ENCODE results near the gene BTBD9.
A peak's percentile ranks its signal among the peaks of the same experiment; 100 is the strongest.

The BTBD9 gene

GRCh38 chr6:38445925-38446324 lies 193.8 kb downstream of the BTBD9 start:
- TF ChIP-seq CTCF (conservative IDR thresholded peaks at IDR 0.05; ENCODE audit: low read depth, low read length): no peak
- no peak for DNase-seq (ENCODE audit: low read depth)
- no peak overlapping the region for H3K4me3 ChIP-seq (ENCODE audit: low read length)

- DNase-seq (ENCODE audit: low read depth): no peak
- TF ChIP-seq CTCF (conservative IDR thresholded peaks at IDR 0.05; ENCODE audit: low read depth, low read length): no peak
- H3K4me3 ChIP-seq (ENCODE audit: low read length): no peak overlapping the region
These were observed 194.4 kb downstream of the BTBD9 start for GRCh38 chr6:38445336-38445735.

- TF ChIP-seq CTCF (conservative IDR thresholded peaks at IDR 0.05; ENCODE audit: low read depth, low read length): no peak
- peak; percentile 65 for DNase-seq (ENCODE audit: low read depth)
- H3K4me3 ChIP-seq (ENCODE audit: low read length): no peak overlapping the region
These were observed 196.2 kb downstream of the BTBD9 start for GRCh38 chr6:38443352-38444144.

GRCh38 chr6:38438097-38438496 lies 201.6 kb downstream of the BTBD9 start:
- no peak for DNase-seq (ENCODE audit: low read depth)
- TF ChIP-seq CTCF (conservative IDR thresholded peaks at IDR 0.05; ENCODE audit: low read depth, low read length): no peak
- H3K4me3 ChIP-seq (ENCODE audit: low read length): no peak overlapping the region

- TF ChIP-seq CTCF (conservative IDR thresholded peaks at IDR 0.05; ENCODE audit: low read depth, low read length): no peak
- DNase-seq (ENCODE audit: low read depth): peak; percentile 12
- H3K4me3 ChIP-seq (ENCODE audit: low read length): no peak overlapping the region
These were observed 202.8 kb downstream of the BTBD9 start for GRCh38 chr6:38436726-38437465.

- DNase-seq (ENCODE audit: low read depth): no peak
- H3K4me3 ChIP-seq (ENCODE audit: low read length): no peak overlapping the region
- no peak for TF ChIP-seq CTCF (conservative IDR thresholded peaks at IDR 0.05; ENCODE audit: low read depth, low read length)
These were observed 204.4 kb downstream of the BTBD9 start for GRCh38 chr6:38435330-38435729.

GRCh38 chr6:38434051-38434450 lies 205.7 kb downstream of the BTBD9 start:
- no peak for TF ChIP-seq CTCF (conservative IDR thresholded peaks at IDR 0.05; ENCODE audit: low read depth, low read length)
- no peak overlapping the region for H3K4me3 ChIP-seq (ENCODE audit: low read length)

More at GRCh38 chr6:38434051-38434450, 205.7 kb downstream of the BTBD9 start:
- no peak for DNase-seq (ENCODE audit: low read depth)

Data from retinal pigment epithelial cell (primary cell).